ENCODE measurements around the gene P4HB.

GRCh38 chr17:81908793-81909192, 48.5 kb upstream of the P4HB start:
- TF ChIP-seq POLR2A (IDR thresholded peaks at IDR 0.05): no peak
- TF ChIP-seq CTCF (IDR thresholded peaks at IDR 0.05): no peak

All from lower leg skin (tissue), 3 donors.